Islet precursor cell (in vitro differentiated cells): ENCODE measurements around the gene ADAP1.

Source experiments
- DNase-seq: peaks from one replicate; pipeline ENCODE4 v3.0.0-alpha.2; 2018

ADAP1 gene

GRCh38 chr7:907158-907980 is 47.1 kb downstream of the ADAP1 start:
- no peak for DNase-seq

GRCh38 chr7:906776-907157 is 47.7 kb downstream of the ADAP1 start:
- no peak for DNase-seq

- no peak for DNase-seq
Measured at GRCh38 chr7:904847-905246, 49.6 kb downstream of the ADAP1 start.

GRCh38 chr7:903921-904755 is 50.3 kb downstream of the ADAP1 start:
- no peak for DNase-seq

- no peak for DNase-seq
Measured at GRCh38 chr7:902996-903395, 51.5 kb downstream of the ADAP1 start.

GRCh38 chr7:901388-902154 is 52.9 kb downstream of the ADAP1 start:
- peak; percentile 95 for DNase-seq

- no peak for DNase-seq
Measured at GRCh38 chr7:901041-901387, 53.5 kb downstream of the ADAP1 start.

GRCh38 chr7:900331-901040 is 54.0 kb downstream of the ADAP1 start:
- no peak for DNase-seq

GRCh38 chr7:899806-900205 is 54.7 kb downstream of the ADAP1 start:
- DNase-seq: no peak

- DNase-seq: no peak
Measured at GRCh38 chr7:898855-899681, 55.4 kb downstream of the ADAP1 start.

GRCh38 chr7:898460-898854 is 56.0 kb downstream of the ADAP1 start:
- no peak for DNase-seq

- no peak for DNase-seq
Measured at GRCh38 chr7:897771-898376, 56.6 kb downstream of the ADAP1 start.

- no peak for DNase-seq
Measured at GRCh38 chr7:897086-897485, 57.4 kb downstream of the ADAP1 start.

GRCh38 chr7:896346-897075 is 58.0 kb downstream of the ADAP1 start:
- no peak for DNase-seq

GRCh38 chr7:895451-896052 is 58.9 kb downstream of the ADAP1 start:
- no peak for DNase-seq

- no peak for DNase-seq
Measured at GRCh38 chr7:894927-895450, 59.5 kb downstream of the ADAP1 start.

- DNase-seq: no peak
Measured at GRCh38 chr7:894164-894867, 60.2 kb downstream of the ADAP1 start.

GRCh38 chr7:893686-894085 is 60.8 kb downstream of the ADAP1 start:
- DNase-seq: no peak
